Heart left ventricle (tissue), 16 donors: ENCODE measurements around the gene ARMH3. TPM values are rescaled to one million over a fixed set of nuclear protein-coding genes. Genes with fewer than 3 reads are reported as not detected.

ENCODE experiments used
- ATAC-seq, 4 donors: fragments of 200-7000 bp; cut with Tn5 transposase; one replicate each; pipeline ENCODE4 v1.9.1; 2020 to 2022; ENCODE audit warnings: moderate library complexity in 4 of 4, mild to moderate bottlenecking in 3 of 4, moderate number of reproducible peaks in 1 of 4
- DNase-seq, 5 donors: peaks; one replicate each; pipeline ENCODE4 v3.0.0-alpha.2; 2020
- H3K27ac ChIP-seq, 12 donors: fragments of 200-600 bp; sonication (generic) in 4 of 12; one replicate each; pipeline versions ENCODE4 v1.5.0 to v1.8.0; 2016 to 2022; ENCODE audit warnings: mild to moderate bottlenecking in 2 of 12
- H3K27me3 ChIP-seq, 9 donors: fragments of 200-600 bp; sonication (generic) in 2 of 9; one replicate each; pipeline versions ENCODE4 v1.5.1 to v1.8.0; 2016 to 2022; ENCODE audit warnings: mild to moderate bottlenecking in 3 of 9
- H3K36me3 ChIP-seq, 9 donors: fragments of 200-600 bp; sonication (generic) in 2 of 9; one replicate each; pipeline versions ENCODE4 v1.5.0 to v1.8.0; 2018 to 2022; ENCODE audit warnings: mild to moderate bottlenecking in 2 of 9
- H3K4me1 ChIP-seq, 12 donors: fragments of 200-600 bp; sonication (generic) in 4 of 12; one replicate each; pipeline versions ENCODE4 v1.5.0 to v1.8.0; 2016 to 2022; ENCODE audit warnings: mild to moderate bottlenecking in 3 of 12
- H3K4me3 ChIP-seq, 12 donors: fragments of 200-600 bp; sonication (generic) in 4 of 12; one replicate each; pipeline versions ENCODE4 v1.5.0 to v1.8.0; 2017 to 2022; ENCODE audit warnings: mild to moderate bottlenecking in 9 of 12, moderate library complexity in 4 of 12
- H3K9me3 ChIP-seq, 12 donors: fragments of 200-600 bp; sonication (generic) in 4 of 12; one replicate each; pipeline versions ENCODE4 v1.5.0 to v1.8.0; 2016 to 2022; ENCODE audit warnings: mild to moderate bottlenecking in 1 of 12
- CTCF ChIP-seq, 12 donors: fragments of 200-600 bp; sonication (generic) in 4 of 12; IDR thresholded peaks; one replicate each; pipeline versions ENCODE4 v1.5.0 to v1.8.0; 2018 to 2022; ENCODE audit warnings: antibody characterized with exemption in 12 of 12, mild to moderate bottlenecking in 5 of 12
- POLR2A ChIP-seq, 2 donors: fragments of 450-650 bp; IDR thresholded peaks; one replicate each; pipeline ENCODE4 v1.6.1; 2017; ENCODE audit warnings: antibody characterized with exemption in 2 of 2, mild to moderate bottlenecking in 2 of 2, moderate library complexity in 2 of 2
- WGBS, 4 donors: extraction: QIAGEN DNeasy Blood & Tissue Kit in 2 of 4; methylation state at CpG; one replicate each; pipeline versions ENCODE4 v1.1.5 to v1.1.7; 2013 to 2018; 5-methylcytosine and 5-hydroxymethylcytosine counted together
- intact Hi-C, 10 donors: fragments of 100-400 bp; cut with DNase I; formaldehyde crosslinking; loops; one replicate each; pipeline versions ENCODE4 v1.11.1 to v1.14.2; 2022
- polyA plus RNA-seq, 2 donors: library from polyadenylated mRNA; stranded (reverse); fragments of 200-250 nt; gene quantifications; one replicate each; pipeline ENCODE4 v1.2.3, GENCODE V29; 2013
- total RNA-seq, 9 donors: library from RNA; depleted of rRNA in 2 of 9; stranded (reverse); fragments of >200 nt in 2 of 9; fragmentation: NEBNext Ultra II Directional in 3 of 9; extraction: Animal tissue kit (Norgen Biotek cat#: 25700) in 3 of 9; gene quantifications; one replicate each; pipeline versions ENCODE4 v1.1.0 to v1.2.4, GENCODE V29; 2016 to 2023
- donor health status: ischemic (EF 13 %, LVEDD 7.1; RV severe dilation, severe dysfunction).
- donor health status: healthy with polysubstance abuse.
- donor health status: DM: no; HTN: yes; CAD: no.
- donor health status: DM: no; HTN: no; CAD: no.
- donor health status: ischemic (EF 25% LVEDD 6.9; RV normal size, moderate dysfunction).
- donor health status: ischemic (EF 25% LVEDD 5.7; RV mildly dilated, moderate dysfunction).
- donor health status: healthy.
- donor health status: DM: yes; HTN: yes; CAD: no.
- donor health status: ischemic (EF 35%, LVEDD 5.7; RV mildly dilated, moderate dysfunction).
- donor health status: nonischemic (EF 11% LVEDD 7.7; RV severe dilation, severe dysfunction).
- donor health status: DM: yes; HTN: yes; CAD: no.
- donor health status: PGD.
- donor health status: ischemic (EF 29% LVEDD 5.4; RV normal size, mild dysfunction).
- donor health status: nonischemic (EF 23%, LVEDD 6.1; RV moderate dilation, normal function).

The ARMH3 gene
- total and polyA plus RNA-seq, 11 donors, result 28.5 to 84.2 (median 43.9) TPM

- 0 to 50% (median 39%) methylated on average over 1 of the region's 1 CpG for WGBS, 4 donors
- no peaks in the 10 kb centered on the region for H3K27me3 ChIP-seq
- intact Hi-C loops, result no loop called here
- peaks cover 0 to 18% (median 4%) of the 10 kb centered on the region in 9 donors for H3K36me3 ChIP-seq
- peaks cover 0 to 15% (median 4%) of the 10 kb centered on the region in 12 donors for H3K9me3 ChIP-seq
- TF ChIP-seq POLR2A (IDR thresholded peaks at IDR 0.05) (no peak), CTCF (IDR thresholded peaks at IDR 0.05) (no peak)
- ATAC-seq (peak in 2 of 4 donors; percentile 38 to 43), DNase-seq (no peak)
- peaks cover 0 to 51% (median 27%) of the 10 kb centered on the region in 12 donors for H3K4me1 ChIP-seq
- H3K27ac ChIP-seq, result peak overlapping the region in 10 of 12 donors; percentile 14 to 64 (median 38)
- H3K4me3 ChIP-seq, result no peak overlapping the region
Observed at GRCh38 chr10:101857802-101858476, 198.0 kb downstream of the ARMH3 start.

- Histone ChIP-seq H3K27me3 (no peaks in the 10 kb centered on the region), H3K9me3 (peaks cover 0 to 15% (median 4%) of the 10 kb centered on the region in 12 donors), H3K36me3 (peaks cover 0 to 8% (median 0%) of the 10 kb centered on the region in 9 donors), H3K4me3 (no peak overlapping the region), H3K4me1 (peaks cover 0 to 61% (median 29%) of the 10 kb centered on the region in 12 donors), H3K27ac (peak overlapping the region in 4 of 12 donors; percentile 18 to 63 (median 44))
- ATAC-seq, result no peak
- TF ChIP-seq POLR2A (IDR thresholded peaks at IDR 0.05) (no peak), CTCF (IDR thresholded peaks at IDR 0.05) (no peak)
- intact Hi-C loops, result no loop called here
- no peak for DNase-seq
Observed at GRCh38 chr10:101856626-101857025, 199.3 kb downstream of the ARMH3 start.

GRCh38 chr10:101851411-101852116 lies 204.4 kb downstream of the ARMH3 start:
- Histone ChIP-seq H3K4me3 (no peak overlapping the region), H3K4me1 (peaks cover 0 to 67% (median 34%) of the 10 kb centered on the region in 12 donors), H3K36me3 (peaks cover 0 to 31% (median 24%) of the 10 kb centered on the region in 9 donors), H3K9me3 (no peaks in the 10 kb centered on the region), H3K27ac (peak overlapping the region in 10 of 12 donors; percentile 20 to 64 (median 50)), H3K27me3 (no peaks in the 10 kb centered on the region)
- ATAC-seq (peak; percentile 47 to 81 (median 64)), DNase-seq (no peak)
- intact Hi-C loops, result no loop called here
- 53 to 61% (median 54%) methylated on average over 4 of the region's 4 CpGs for WGBS, 4 donors
- TF ChIP-seq CTCF (IDR thresholded peaks at IDR 0.05) (no peak), POLR2A (IDR thresholded peaks at IDR 0.05) (no peak)

GRCh38 chr10:101850749-101851148 lies 205.2 kb downstream of the ARMH3 start:
- H3K4me1 ChIP-seq, result peaks cover 0 to 63% (median 30%) of the 10 kb centered on the region in 12 donors
- intact Hi-C loops, result no loop called here
- TF ChIP-seq CTCF (IDR thresholded peaks at IDR 0.05) (no peak), POLR2A (IDR thresholded peaks at IDR 0.05) (no peak)
- H3K4me3 ChIP-seq, result no peak overlapping the region
- 81 to 95% (median 85%) methylated on average over 3 of the region's 3 CpGs for WGBS, 4 donors
- H3K27ac ChIP-seq, result peak overlapping the region in 7 of 12 donors; percentile 11 to 64 (median 55)
- H3K36me3 ChIP-seq, result peaks cover 0 to 37% (median 30%) of the 10 kb centered on the region in 9 donors
- no peaks in the 10 kb centered on the region for H3K9me3 ChIP-seq
- DNase-seq (peak in 1 of 5 donors; percentile 6), ATAC-seq (no peak)
- H3K27me3 ChIP-seq, result no peaks in the 10 kb centered on the region
